ENCODE measurements around the gene TCF15.
A peak's percentile ranks its signal among the peaks of the same experiment; 100 is the strongest.

The TCF15 gene

GRCh38 chr20:646868-647233 is 36.7 kb upstream of the TCF15 start:
- H3K4me2 ChIP-seq (ENCODE audit: low read length), result no peak overlapping the region
- H4K20me1 ChIP-seq (ENCODE audit: insufficient read depth, low read length), result no peaks in the 10 kb centered on the region
- H3K9ac ChIP-seq (ENCODE audit: low read length), result no peak overlapping the region
- no peaks in the 10 kb centered on the region for H3K9me2 ChIP-seq (ENCODE audit: low read depth, low read length)
- peaks cover 4% of the 10 kb centered on the region; the same call in 1 of the 2 replicates for H3K79me2 ChIP-seq (ENCODE audit: insufficient read depth, low read length)
- H3K36me3 ChIP-seq (ENCODE audit: insufficient read depth, low read length), result peaks cover 40% of the 10 kb centered on the region
- no peak overlapping the region for H3K4me3 ChIP-seq (ENCODE audit: low read depth, low read length, poor library complexity, severe bottlenecking)
- no peak overlapping the region for H2AFZ ChIP-seq (ENCODE audit: low read length)
- peaks cover 7% of the 10 kb centered on the region for H3K4me1 ChIP-seq (ENCODE audit: insufficient read depth, low read length, severe bottlenecking)
- TF ChIP-seq EZH2 (IDR thresholded peaks at IDR 0.05; ENCODE audit: borderline replicate concordance, low read length), result no peak
- no peaks in the 10 kb centered on the region for H3K27me3 ChIP-seq (ENCODE audit: insufficient read depth, low read length)
- H3K9me3 ChIP-seq (ENCODE audit: low read length), result no peaks in the 10 kb centered on the region
- no peaks in the 10 kb centered on the region for H3F3A ChIP-seq (ENCODE audit: insufficient read depth, low read length)
- H3K27ac ChIP-seq (ENCODE audit: low read depth, low read length, poor library complexity, severe bottlenecking), result no peak overlapping the region

DNA sequence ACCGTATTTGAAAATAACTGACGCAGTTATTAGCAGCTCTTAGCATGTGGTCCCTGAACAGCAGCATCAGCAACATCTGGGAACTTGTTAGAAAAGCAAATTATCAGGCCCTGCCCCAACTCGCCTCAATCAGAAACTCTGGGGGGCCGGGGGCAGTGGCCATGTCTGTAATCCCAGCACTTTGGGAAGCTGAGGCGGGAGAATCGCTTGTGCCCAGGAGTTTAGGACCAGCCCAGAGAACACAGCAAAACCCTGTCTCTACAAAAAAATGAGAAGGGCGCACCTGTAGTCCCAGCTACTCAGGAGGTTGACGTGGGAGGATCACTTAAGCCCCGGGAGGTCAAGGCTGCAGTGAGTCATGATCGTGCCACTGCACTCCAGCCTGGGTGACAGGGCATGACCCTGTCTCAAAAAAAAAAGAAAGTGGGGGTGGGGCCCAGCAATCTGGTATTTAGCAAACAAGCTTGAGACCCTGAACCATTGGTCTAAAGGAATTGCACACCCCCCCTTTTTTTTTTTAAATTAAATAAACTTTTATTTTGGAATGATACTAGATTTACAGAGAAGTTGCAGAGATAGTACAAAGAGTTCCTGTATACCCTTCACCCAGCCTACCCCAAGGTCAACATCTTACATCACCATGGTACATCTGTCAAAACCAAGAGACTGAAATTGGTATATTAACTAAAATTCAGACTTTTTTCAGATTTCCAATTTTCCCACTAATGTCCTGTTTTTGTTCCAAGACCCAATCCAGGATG is 36.2 kb upstream of the TCF15 start:
- Histone ChIP-seq H3K9me3 (ENCODE audit: low read length) (no peaks in the 10 kb centered on the region), H3K9me2 (ENCODE audit: low read depth, low read length) (no peaks in the 10 kb centered on the region), H3K4me1 (ENCODE audit: insufficient read depth, low read length, severe bottlenecking) (peaks cover 3% of the 10 kb centered on the region), H3K4me3 (ENCODE audit: low read depth, low read length, poor library complexity, severe bottlenecking) (no peak overlapping the region), H3K9ac (ENCODE audit: low read length) (no peak overlapping the region), H3K27ac (ENCODE audit: low read depth, low read length, poor library complexity, severe bottlenecking) (no peak overlapping the region), H3K4me2 (ENCODE audit: low read length) (no peak overlapping the region), H3K79me2 (ENCODE audit: insufficient read depth, low read length) (no peaks in the 10 kb centered on the region), H3K36me3 (ENCODE audit: insufficient read depth, low read length) (peaks cover 40% of the 10 kb centered on the region), H4K20me1 (ENCODE audit: insufficient read depth, low read length) (no peaks in the 10 kb centered on the region), H3F3A (ENCODE audit: insufficient read depth, low read length) (no peaks in the 10 kb centered on the region), H3K27me3 (ENCODE audit: insufficient read depth, low read length) (no peaks in the 10 kb centered on the region), H2AFZ (ENCODE audit: low read length) (no peak overlapping the region)
- no peak for TF ChIP-seq CTCF (IDR thresholded peaks at IDR 0.05; ENCODE audit: low read length)

- H3K4me2 ChIP-seq (ENCODE audit: low read length), result no peak overlapping the region
- TF ChIP-seq CTCF (IDR thresholded peaks at IDR 0.05; ENCODE audit: low read length) (peak; percentile 93), EZH2 (IDR thresholded peaks at IDR 0.05; ENCODE audit: borderline replicate concordance, low read length) (no peak)
- no peaks in the 10 kb centered on the region for H3K9me3 ChIP-seq (ENCODE audit: low read length)
- H3K36me3 ChIP-seq (ENCODE audit: insufficient read depth, low read length), result peaks cover 36% of the 10 kb centered on the region
- H3K27ac ChIP-seq (ENCODE audit: low read depth, low read length, poor library complexity, severe bottlenecking), result no peak overlapping the region
- H3K9me2 ChIP-seq (ENCODE audit: low read depth, low read length), result no peaks in the 10 kb centered on the region
- no peak overlapping the region for H2AFZ ChIP-seq (ENCODE audit: low read length)
- peaks cover 3% of the 10 kb centered on the region for H3K4me1 ChIP-seq (ENCODE audit: insufficient read depth, low read length, severe bottlenecking)
- no peak overlapping the region for H3K9ac ChIP-seq (ENCODE audit: low read length)
- no peaks in the 10 kb centered on the region for H3K79me2 ChIP-seq (ENCODE audit: insufficient read depth, low read length)
- no peaks in the 10 kb centered on the region for H3K27me3 ChIP-seq (ENCODE audit: insufficient read depth, low read length)
- H4K20me1 ChIP-seq (ENCODE audit: insufficient read depth, low read length), result no peaks in the 10 kb centered on the region
- H3K4me3 ChIP-seq (ENCODE audit: low read depth, low read length, poor library complexity, severe bottlenecking), result no peak overlapping the region
- no peaks in the 10 kb centered on the region for H3F3A ChIP-seq (ENCODE audit: insufficient read depth, low read length)
These were observed 35.4 kb upstream of the TCF15 start for GRCh38 chr20:645318-646106.

Data from OCI-LY1 (cell line).